Central memory CD8-positive, alpha-beta T cell (primary cell): ENCODE measurements around the gene LARP1.
"Not testable (repeated sequence)": the region's sequence is repeated elsewhere in the genome, so short reads cannot be mapped to it uniquely, and the experiment has no call there.

Source experiments
- ATAC-seq: fragments of 150-1000 bp; cut with Tn5 transposase; replicated peaks from 2 replicates; pipeline ENCODE4 v1.10.0; 2022; ENCODE audit warnings: mild to moderate bottlenecking, moderate FRiP score, moderate number of reproducible peaks; ENCODE audit not compliant: poor library complexity, severe bottlenecking; ENCODE audit errors: extremely low read depth
- DNase-seq, 2 donors: peaks; one replicate each; pipeline ENCODE4 v3.0.0; 2021; ENCODE audit warnings: low spot score in 2 of 2
- H3K27ac Mint-ChIP-seq: one replicate; pipeline ENCODE4 v1.8.0; 2022; ENCODE audit warnings: low read depth, mild to moderate bottlenecking, moderate library complexity, mixed read lengths
- H3K27me3 Mint-ChIP-seq: one replicate; pipeline ENCODE4 v1.8.0; 2022; ENCODE audit warnings: mixed read lengths
- H3K36me3 Mint-ChIP-seq: one replicate; pipeline ENCODE4 v1.8.0; 2022; ENCODE audit warnings: mild to moderate bottlenecking, moderate library complexity, mixed read lengths; ENCODE audit not compliant: insufficient read depth
- H3K4me1 Mint-ChIP-seq: one replicate; pipeline ENCODE4 v1.8.0; 2022; ENCODE audit warnings: mixed read lengths
- H3K4me3 Mint-ChIP-seq: one replicate; pipeline ENCODE4 v1.8.0; 2022; ENCODE audit warnings: mild to moderate bottlenecking, moderate library complexity, mixed read lengths
- H3K9me3 Mint-ChIP-seq: one replicate; pipeline ENCODE4 v1.8.0; 2022; ENCODE audit warnings: mixed read lengths

LARP1 gene

DNA sequence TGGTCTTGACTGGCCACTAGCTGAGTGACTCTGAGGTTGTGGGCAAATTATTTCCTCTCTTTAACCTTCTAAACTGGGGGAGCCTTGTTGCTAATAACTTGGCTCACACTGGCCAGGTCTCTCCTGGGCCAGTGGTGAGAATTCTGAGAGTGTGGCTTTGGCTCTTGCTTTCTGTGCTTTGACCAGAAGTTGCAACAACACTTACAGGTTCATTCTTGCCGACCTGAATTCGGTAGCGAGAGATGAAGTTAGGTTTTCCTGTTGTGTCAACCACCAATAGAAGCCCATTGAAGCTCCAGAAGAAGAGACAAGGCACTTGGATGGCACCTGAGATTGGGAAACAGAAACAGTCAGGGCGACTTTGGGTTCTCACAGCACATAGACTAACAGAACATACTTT, 75.4 kb downstream of the LARP1 start:
- Mint-ChIP-seq H3K36me3 (peaks cover 4% of the 10 kb centered on the region), H3K9me3 (no peaks in the 10 kb centered on the region), H3K4me1 (peaks cover 29% of the 10 kb centered on the region), H3K27ac (peak overlapping the region; percentile 48), H3K27me3 (no peaks in the 10 kb centered on the region), H3K4me3 (peak overlapping the region; percentile 26)
- ATAC-seq (no peak), DNase-seq (no peak)

DNA sequence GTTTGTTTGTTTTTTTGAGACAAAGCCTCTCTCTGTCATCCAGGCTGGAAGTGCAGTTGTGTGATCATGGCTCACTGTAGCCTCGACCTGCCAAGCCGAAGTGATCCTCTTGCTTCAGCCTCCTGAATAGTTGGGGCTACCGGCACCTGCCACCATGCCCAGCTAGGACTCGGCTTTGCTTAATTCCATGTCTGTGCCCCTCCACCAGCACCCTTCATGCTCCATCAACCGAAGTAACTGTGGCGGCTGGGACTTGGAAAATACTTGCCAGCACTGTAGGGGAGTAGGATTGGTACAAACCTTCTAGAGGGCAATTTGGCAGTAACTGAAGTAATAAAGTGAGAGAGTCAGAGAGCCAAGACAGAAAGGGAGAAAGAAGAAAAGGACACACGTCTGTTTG, 76.3 kb downstream of the LARP1 start:
- Mint-ChIP-seq H3K36me3 (peaks cover 4% of the 10 kb centered on the region), H3K4me3 (no peak overlapping the region), H3K4me1 (peaks cover 29% of the 10 kb centered on the region), H3K27ac (no peak overlapping the region), H3K27me3 (no peaks in the 10 kb centered on the region), H3K9me3 (no peaks in the 10 kb centered on the region)
- DNase-seq (no peak), ATAC-seq (no peak)

DNA sequence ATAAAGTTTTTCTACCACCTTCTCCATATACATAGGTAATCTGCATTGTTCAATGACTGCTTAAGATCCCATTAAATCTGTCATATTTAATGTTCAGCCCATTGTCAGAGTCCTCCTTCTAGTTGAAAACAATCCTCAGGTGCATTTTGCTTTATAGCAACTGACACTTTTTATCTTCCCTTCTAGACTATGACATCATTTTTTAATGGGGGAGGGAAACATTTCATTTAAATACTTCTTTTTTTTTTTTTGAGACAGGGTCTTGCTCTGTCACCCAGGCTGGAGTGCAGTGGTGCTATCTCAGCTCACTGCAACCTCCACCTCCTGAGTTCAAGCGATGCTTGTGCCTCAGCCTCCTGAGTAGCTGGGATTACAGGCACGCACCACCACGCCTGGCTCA, 77.6 kb downstream of the LARP1 start:
- not testable (repeated sequence) for H3K27me3 Mint-ChIP-seq, H3K36me3 Mint-ChIP-seq, H3K27ac Mint-ChIP-seq, H3K4me3 Mint-ChIP-seq, H3K9me3 Mint-ChIP-seq, ATAC-seq, DNase-seq
- H3K4me1 Mint-ChIP-seq = peaks cover 25% of the 10 kb centered on the region

DNA sequence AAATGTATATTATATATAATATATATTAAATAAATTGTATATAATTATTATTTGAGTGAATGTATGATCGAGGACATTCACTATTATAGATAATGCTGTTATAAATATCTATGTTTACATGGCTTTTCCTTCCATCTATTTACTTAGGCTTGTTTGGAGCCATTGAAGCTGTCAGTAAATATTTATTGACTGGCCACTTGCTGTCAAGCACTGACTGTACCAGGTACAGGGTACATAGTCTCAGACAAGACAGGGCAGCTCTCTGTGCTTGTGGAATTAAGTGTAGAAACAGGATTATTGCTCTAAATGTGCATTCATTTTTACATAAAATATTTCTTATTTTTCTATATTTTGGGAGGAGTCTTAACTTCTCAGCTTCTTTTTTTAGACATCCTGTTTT, 78.9 kb downstream of the LARP1 start:
- H3K36me3 Mint-ChIP-seq = peaks cover 2% of the 10 kb centered on the region
- no peaks in the 10 kb centered on the region for H3K9me3 Mint-ChIP-seq
- H3K27ac Mint-ChIP-seq = no peak overlapping the region
- no peak for DNase-seq
- H3K4me1 Mint-ChIP-seq = peaks cover 18% of the 10 kb centered on the region
- no peak for ATAC-seq
- no peaks in the 10 kb centered on the region for H3K27me3 Mint-ChIP-seq
- no peak overlapping the region for H3K4me3 Mint-ChIP-seq

DNA sequence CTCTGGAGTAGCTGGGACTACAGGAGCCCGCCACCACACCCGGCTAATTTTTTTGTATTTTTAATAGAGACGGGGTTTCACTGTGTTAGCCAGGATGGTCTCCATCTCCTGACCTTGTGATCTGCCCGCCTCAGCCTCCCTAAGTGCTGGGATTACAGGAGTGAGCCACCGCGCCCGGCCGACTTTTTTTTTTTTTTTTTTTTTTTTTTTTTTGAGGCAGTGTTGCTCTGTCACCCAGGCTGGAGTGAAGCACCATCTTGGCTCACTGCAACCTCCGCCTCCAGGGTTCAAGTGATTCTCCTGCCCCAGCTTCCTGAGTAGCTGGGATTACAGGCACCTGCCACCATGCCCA, 80.5 kb downstream of the LARP1 start:
- not testable (repeated sequence) for H3K4me1 Mint-ChIP-seq, H3K36me3 Mint-ChIP-seq, H3K27ac Mint-ChIP-seq, H3K4me3 Mint-ChIP-seq, H3K9me3 Mint-ChIP-seq, ATAC-seq, DNase-seq, H3K27me3 Mint-ChIP-seq

DNA sequence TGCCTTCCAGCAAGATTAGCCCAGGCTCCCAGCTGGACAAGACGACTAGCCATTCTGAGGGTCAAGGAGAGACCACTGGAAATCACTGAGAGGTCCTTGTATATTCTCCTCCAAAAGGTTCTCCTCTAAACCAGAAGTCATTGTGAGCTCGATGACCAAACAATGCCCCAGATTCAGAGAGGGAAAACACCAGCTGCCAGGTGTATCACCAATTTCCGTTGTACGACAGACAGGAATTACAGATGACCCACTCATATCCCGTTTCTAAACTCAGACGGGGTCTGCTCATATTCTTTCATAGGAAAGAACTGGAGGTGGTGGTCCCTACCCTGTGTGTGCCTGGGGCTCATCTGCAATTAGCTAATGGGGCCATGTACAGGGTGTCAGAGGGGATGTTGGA, 81.0 kb downstream of the LARP1 start:
- no peak overlapping the region for H3K4me3 Mint-ChIP-seq
- H3K36me3 Mint-ChIP-seq = no peaks in the 10 kb centered on the region
- no peak overlapping the region for H3K27ac Mint-ChIP-seq
- ATAC-seq (no peak), DNase-seq (no peak)
- no peaks in the 10 kb centered on the region for H3K9me3 Mint-ChIP-seq
- H3K4me1 Mint-ChIP-seq = no peaks in the 10 kb centered on the region
- H3K27me3 Mint-ChIP-seq = no peaks in the 10 kb centered on the region

DNA sequence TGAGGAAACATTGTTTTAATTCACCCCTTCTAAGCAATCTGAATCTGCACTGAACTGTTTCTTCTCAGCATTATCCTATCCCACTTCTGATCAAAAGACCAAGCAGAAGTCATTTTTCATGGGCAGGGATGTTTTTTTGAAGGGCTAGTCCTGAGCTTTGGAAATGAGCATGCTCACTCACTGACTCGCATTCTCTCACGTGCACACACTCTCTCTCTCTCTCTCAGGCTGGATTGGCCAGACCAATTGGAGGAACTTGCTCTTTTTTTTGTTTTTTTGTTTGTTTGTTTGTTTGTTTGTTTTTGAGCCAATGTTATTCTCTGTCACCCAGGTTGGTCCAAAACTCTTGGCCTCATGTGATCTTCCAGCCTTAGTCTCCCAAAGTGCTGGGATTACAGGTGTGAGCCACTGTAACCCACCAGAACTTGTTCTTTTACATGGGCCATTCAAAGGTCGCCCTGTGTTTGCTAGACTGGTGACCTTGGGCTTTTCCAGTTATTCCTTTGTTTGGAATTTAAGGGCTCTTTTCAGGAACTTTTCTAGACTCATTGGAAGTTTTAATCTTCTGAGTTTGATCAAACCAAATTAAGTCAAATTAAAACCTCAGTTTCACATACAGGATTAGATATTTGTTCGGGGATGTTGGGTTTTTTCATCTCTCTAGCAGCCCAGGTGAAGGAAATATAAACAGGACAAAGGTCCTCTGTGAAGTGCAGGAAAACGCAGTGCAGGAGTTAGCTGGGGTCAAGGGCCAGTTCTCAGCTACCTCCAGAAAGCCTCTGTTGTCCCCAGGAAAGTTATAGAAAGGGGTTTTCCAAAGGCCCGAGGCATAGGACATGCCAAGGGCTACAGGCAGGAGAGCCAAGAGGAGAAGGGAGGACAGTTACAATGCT, 82.1 kb downstream of the LARP1 start:
- Mint-ChIP-seq H3K9me3 (no peaks in the 10 kb centered on the region), H3K27me3 (no peaks in the 10 kb centered on the region), H3K27ac (no peak overlapping the region), H3K4me3 (no peak overlapping the region), H3K4me1 (no peaks in the 10 kb centered on the region), H3K36me3 (peaks cover 2% of the 10 kb centered on the region)
- no peak for ATAC-seq
- DNase-seq = no peak

DNA sequence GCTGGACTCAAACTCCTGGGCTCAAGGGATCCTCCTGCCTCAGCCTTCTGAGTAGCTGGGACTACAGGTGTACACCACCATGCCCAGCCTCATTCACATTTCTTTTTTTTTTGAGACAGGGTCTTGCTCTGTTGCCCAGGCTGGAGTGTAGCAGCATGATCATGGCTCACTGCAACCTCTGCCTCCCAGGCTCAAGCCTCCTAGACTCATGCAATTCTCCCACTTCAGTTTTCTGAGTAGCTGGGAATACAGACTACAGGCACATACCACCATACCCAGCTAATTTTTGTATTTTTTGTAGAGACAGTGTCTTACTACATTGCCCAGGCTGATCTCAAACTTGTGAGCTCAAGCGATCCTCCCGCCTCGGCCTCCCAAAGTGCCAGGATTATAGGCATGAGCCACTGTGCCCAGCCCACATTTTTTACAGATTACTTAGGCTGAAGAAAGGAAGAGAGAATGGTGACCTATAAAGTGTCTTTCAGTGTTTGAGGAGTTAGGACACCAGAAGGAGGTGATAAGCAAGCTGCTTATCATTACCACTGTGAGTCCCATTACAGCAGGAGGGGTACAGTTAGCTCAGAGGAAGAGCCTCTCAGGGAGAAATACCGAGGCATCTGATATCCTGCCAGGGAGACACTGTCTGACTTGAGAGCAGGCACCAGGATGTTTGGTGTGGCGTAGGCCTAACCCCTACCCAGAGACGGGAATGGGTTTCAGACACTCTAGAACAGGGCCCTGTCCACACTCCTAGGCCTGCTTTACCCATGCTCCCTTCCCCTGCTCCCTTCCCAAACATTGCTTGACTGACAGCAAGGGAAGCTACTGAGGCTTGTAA, 85.5 kb downstream of the LARP1 start:
- DNase-seq (no peak), ATAC-seq (no peak)
- no peaks in the 10 kb centered on the region for H3K9me3 Mint-ChIP-seq
- peaks cover 2% of the 10 kb centered on the region for H3K36me3 Mint-ChIP-seq
- H3K27ac Mint-ChIP-seq = peak overlapping the region; percentile 26
- no peak overlapping the region for H3K4me3 Mint-ChIP-seq
- no peaks in the 10 kb centered on the region for H3K4me1 Mint-ChIP-seq
- H3K27me3 Mint-ChIP-seq = no peaks in the 10 kb centered on the region

DNA sequence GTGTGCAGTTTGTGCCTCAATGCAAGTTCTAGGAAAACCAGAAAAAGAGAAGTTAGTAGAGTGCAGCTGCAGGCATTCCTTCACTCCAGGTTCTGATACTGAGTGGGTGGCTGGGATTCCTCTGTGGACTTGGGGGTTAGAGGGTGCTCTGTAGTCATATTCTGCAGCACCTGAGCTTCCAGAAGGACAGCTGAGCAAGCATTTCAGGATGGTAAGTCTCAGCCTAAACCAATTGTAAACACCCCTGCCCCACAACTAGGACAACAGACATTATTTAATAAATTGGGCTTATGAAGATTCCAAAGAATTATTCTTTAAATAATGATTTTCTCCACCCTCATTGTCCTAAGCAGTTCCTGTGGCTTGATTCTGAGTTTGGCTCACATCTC, 86.1 kb downstream of the LARP1 start:
- ATAC-seq (no peak), DNase-seq (no peak)

DNA sequence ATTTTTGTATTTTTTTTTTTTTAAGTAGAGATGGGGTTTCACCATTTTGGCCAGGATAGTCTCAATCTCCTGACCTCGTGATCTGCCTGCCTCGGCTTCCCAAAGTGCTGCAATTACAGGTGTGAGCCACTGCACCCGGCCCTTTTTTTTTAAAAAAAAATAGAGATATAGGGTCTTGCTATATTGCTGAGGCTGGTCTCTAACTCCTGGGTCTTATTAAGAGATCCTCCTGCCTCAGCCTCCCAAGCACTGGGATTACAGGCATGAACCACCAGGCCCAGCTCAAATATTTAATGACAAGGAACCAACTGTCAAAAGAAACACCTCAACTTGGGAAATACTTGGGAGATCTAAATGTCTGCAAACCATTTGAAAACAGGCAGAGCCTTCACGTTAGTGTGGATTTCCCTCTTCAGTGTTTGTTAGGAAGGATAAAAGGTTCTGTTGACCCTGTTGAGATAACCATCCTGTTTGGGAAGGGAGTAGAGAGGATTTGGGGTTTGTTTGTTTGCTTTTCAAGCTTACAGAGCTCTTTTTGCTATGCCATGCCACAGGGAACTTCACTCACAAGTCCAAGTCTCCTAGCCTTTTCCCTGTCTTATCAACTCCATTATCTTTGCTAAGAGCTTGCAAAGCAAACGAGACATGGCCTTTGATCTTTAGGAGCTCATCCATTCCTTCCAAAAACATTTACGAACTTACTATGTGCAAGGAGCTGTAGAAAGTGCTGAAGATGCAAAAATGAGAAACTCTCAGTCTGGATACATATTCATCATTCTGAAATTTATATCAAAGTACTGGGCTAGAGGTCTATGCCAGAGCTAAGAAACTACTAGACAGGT, 87.7 kb downstream of the LARP1 start:
- Mint-ChIP-seq H3K4me1 (no peaks in the 10 kb centered on the region), H3K9me3 (no peaks in the 10 kb centered on the region), H3K4me3 (no peak overlapping the region), H3K27me3 (no peaks in the 10 kb centered on the region), H3K27ac (no peak overlapping the region), H3K36me3 (peaks cover 2% of the 10 kb centered on the region)
- ATAC-seq (no peak), DNase-seq (no peak)

More for the DNA sequence above, 86.1 kb downstream of the LARP1 start:
- no peaks in the 10 kb centered on the region for H3K4me1 Mint-ChIP-seq
- H3K4me3 Mint-ChIP-seq = no peak overlapping the region
- peaks cover 2% of the 10 kb centered on the region for H3K36me3 Mint-ChIP-seq
- H3K27ac Mint-ChIP-seq = no peak overlapping the region
- H3K9me3 Mint-ChIP-seq = no peaks in the 10 kb centered on the region
- no peaks in the 10 kb centered on the region for H3K27me3 Mint-ChIP-seq

DNA sequence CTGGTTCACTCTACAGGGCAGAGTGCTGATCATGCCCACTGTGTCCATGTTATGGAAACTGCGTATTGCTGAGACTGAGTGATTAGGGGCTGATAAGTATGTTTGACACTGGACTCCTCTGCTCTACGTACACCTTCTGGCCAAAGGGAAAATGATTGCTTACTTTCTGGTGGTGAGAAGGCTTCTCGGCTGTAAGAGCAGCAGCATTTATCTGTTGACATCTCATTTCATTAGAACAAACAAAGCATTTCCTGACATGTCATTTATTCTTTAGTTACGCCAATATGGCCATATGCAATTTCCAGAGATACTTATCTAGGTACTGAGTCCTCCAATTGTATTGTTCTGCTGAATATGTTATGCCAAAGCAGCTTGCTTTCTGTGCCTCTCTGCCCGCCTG, 89.6 kb downstream of the LARP1 start:
- H3K36me3 Mint-ChIP-seq = peaks cover 2% of the 10 kb centered on the region
- no peaks in the 10 kb centered on the region for H3K9me3 Mint-ChIP-seq
- no peaks in the 10 kb centered on the region for H3K27me3 Mint-ChIP-seq
- H3K4me3 Mint-ChIP-seq = no peak overlapping the region
- no peak overlapping the region for H3K27ac Mint-ChIP-seq
- no peaks in the 10 kb centered on the region for H3K4me1 Mint-ChIP-seq
- no peak for ATAC-seq
- DNase-seq = no peak

DNA sequence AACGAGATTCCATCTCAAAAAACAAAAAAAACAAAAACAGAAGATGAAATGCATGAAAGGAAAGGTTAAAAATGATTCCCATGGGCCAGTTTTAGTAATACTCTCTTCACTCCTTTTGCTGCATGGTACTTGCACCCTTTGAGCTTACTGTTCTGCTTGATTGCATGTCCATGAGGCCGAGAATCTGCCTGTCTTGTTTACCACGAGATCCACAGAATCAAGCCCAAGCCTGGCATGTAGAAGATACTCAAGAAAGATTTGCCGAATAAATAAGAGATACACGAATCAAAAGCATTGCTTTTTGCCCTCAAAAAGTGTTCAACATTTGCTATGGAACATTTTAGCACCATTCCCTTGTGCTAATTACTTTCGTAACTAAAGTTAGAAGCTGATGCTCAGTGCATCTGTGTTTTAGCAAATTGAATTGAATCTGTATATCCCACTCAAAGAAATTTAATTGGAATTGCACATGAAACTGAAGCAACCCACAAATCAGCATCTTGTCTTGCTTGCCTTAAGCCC, 94.1 kb downstream of the LARP1 start:
- Mint-ChIP-seq H3K4me3 (no peak overlapping the region), H3K9me3 (no peaks in the 10 kb centered on the region), H3K4me1 (no peaks in the 10 kb centered on the region), H3K27ac (no peak overlapping the region), H3K36me3 (no peaks in the 10 kb centered on the region), H3K27me3 (no peaks in the 10 kb centered on the region)
- no peak for ATAC-seq
- DNase-seq = no peak
